GM19328 (cell line): ENCODE data around the gene ARHGEF4.

ENCODE experiments used
- ATAC-seq: cut with Tn5 transposase; IDR thresholded peaks from one replicate; pipeline ENCODE4 v1.9.1; 2021; ENCODE audit warnings: mild to moderate bottlenecking, moderate library complexity; ENCODE audit not compliant: unreplicated experiment

Gene ARHGEF4

DNA sequence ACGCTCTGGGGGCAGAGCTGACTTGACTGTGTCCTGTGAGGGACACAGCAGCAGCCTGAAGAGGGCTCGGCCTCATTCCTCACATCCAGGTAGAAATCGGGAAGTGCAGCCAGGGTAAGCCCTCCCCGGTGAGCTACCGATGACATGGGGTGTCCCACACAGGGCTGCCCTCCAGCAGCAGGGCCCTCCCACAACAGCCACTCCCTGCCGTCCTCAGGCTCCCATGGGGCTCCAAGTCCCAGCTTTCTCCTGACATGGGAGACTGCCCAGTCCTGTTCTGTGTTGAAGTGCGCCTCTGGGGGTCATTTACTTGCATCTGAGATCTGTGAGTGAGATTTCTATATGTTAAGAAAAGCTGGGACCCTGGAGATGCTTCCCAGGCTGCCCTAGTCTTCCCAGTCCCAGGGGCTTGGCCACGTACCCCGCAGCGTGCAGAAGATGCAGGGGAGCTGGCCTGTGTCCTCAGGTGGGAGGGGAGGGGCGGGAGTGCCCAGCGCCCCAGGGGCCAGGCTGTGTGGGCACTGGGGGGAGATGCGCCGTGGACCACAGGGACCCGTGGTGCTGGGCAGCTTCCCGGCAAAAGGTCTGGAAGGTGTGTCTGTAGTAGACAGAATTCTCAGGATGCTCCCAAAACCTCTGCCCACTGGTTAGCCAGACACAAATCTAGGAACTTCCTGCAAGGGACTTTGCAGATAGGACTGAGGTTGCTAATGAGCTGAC, 168.7 kb downstream of the ARHGEF4 start:
- ATAC-seq, result no peak

DNA sequence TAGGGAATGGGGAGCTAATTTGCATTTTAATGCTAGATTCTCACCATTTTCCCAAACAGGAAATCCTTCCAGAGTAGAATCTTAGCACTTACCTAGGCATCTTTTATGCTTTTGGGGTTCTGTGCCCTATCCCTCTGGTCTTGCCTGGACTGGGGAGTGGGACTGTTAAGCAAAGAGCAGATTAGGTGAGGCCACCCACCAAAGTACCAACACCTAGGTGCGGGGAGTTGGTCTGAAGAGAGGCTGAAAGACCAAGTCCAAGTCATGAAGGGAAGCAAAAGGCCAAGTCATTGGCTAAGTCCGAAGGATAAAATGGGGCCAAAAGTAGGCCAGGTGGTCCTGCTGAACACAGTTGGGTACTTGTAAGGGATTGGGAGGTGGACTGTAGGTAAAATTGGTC, 169.8 kb downstream of the ARHGEF4 start:
- ATAC-seq, result no peak

DNA sequence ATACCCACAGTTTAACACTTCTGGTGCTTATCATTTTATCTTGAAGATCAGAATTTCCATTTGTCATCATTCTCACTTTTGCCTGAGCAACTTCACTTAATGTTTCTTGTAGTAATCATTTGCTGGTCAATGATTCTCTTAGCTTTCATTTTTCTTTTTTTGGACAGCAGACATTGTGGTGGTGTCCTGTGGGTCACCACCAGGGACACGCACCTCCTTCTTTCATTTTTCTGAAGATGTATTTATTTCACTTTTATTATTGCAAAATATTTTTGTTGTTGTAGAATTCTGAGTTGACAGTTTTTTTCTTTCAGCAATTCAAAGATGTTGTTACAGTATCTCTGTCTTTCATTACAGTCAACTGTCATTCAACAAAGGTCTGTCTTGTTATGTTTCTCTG, 172.3 kb downstream of the ARHGEF4 start:
- no peak for ATAC-seq

DNA sequence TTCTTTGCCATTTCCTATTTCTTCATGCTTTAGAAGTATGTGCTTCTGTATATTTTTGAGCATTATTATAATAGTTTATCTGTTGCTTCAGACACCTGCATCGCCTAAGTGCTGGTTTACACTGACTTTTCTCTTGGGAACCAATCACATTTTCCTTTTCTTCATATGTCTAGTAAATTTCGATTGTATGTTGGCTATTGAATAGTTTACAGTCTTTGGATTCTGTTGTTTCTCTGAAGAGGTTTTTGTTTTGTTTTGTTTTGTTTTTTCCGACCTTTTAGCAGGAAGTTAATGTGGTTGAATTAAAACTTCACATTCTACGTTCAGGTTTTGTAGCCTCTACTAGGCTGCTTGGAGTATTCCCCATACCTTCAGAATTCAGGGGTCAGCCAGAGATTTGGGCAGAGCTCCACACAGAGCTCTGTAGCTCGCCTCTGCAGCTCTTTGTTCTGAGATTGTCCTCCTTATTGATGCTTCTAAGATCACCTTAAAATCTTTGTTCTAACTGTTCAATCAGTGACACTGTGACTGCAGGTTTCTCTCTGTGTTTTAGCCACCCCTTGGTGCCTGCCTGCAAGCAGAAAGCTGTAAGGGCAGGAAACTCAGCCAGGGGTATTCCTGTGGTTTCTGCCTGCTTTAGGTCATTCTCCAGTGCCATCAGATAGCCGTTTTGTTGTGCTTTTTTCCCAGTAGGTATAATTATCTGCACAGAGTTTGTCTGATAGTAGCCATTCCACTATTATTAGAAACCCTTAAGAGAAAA, 173.2 kb downstream of the ARHGEF4 start:
- no peak for ATAC-seq

DNA sequence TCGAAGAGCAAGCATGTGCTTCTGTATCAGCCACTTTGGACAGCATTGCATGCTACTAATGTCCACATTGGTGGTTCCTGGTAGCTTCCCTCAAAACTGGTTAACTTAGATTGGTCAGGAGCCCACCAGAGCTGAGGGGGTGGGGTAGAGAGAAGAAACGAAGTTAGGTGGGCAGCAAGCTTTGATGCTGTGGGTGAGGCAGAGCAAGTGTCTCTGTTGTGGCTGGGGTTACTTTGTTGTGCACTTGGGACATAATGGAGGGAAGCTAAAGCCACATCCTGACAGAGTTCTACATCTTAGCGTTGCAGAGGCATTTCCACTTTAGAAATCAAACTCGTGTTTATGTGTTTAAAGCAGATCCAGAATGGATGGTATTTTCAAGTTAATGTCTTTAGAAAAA, 173.9 kb downstream of the ARHGEF4 start:
- no peak for ATAC-seq

DNA sequence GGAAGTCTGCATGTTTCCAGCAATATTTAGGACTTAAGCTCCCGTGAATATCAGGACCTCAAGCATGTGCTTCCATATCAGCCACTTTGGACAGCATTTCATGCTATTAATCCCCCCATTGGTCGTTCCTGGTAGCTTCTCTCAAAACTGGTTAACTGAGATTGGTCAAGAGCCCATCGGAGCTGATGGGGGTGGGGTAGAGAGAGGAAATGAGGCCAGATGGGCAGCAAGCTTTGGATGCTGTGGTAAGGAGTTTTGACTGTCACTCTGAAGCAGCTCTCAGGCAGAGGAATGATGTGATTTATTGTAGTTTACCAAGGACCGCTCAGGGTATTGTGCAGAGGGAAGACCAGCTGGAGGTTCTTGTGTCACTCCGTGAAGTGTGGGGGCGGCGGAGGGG, 174.8 kb downstream of the ARHGEF4 start:
- no peak for ATAC-seq

DNA sequence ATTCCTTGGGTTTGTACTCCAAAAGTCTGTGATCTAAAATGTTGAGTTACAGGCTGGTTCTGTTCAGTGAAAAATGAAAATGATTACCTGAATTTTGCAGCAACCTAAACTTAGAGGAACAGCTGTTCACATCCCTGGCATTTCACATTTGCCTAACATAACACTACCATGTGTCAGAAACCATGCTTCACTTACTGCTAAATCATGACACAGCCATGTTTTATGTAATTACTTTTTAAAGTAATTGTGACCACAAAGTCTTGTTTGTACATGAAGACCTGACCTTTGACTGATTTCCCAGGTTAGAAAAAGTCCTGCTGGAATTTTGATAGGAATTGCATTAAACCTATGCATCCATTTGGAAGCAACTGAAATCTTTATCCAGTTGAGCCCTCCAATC, 177.4 kb downstream of the ARHGEF4 start:
- ATAC-seq, result no peak

DNA sequence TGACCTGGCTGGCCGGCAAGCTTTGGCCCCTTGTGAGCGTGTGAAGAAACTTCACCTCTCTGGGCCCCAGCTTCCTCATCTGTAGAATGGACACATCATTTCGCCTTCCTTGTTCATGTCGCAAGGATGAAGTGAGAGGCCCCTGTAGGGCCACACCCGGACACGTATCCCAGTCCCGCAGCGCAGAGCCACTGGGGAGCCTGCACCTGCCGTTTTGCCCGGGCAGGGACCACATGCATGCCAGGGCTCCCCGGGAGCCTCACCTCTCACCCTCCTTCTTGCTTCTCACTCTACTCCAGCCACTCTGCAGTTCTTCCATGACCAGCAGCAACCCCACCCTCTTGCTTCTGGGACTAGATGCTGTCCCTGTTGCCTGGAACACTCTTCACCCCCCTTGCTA, 179.1 kb downstream of the ARHGEF4 start:
- ATAC-seq, result no peak

DNA sequence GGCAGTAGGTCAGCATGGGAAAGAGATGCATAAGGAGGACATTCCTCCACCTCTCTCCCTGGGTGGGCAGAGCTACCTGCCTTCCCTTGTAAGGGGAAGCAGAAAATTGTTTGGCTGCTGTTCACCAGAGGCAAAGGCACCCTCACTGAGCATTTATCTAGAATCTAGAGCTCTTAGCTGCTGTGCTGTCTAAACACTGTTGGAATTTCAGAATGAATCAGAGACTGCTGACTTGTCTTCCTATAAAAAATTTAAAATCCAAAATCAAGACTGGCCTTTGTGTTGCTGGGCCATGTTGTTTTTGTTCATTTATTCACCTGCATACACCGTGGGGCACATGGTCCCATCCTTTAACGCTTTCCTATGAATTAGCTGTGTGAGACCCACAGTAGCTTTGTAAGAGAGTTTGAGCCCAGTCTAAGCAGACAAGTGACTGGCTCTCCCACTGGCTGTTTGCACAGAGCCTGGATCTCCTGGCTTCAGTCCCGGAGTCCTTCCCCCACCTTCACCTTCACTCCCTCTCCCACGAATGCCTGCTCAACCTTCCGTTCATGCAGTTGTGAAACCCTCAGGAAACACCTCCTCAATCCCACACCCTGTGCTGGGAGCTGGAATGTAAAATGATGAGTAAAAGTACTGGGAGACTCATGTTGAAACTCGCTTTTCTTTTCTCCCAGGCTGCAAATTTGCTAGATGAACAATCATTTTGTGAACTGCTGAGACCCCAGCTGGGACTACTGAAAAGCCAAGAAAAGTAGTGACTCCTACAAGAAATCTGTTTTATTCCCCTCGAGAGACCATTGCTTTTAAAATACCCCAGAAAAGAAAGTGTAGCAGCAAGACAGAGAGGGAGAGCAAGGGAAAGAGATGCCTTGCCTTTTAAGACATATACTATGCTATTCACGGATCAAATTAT, 180.4 kb downstream of the ARHGEF4 start:
- ATAC-seq, result no peak

DNA sequence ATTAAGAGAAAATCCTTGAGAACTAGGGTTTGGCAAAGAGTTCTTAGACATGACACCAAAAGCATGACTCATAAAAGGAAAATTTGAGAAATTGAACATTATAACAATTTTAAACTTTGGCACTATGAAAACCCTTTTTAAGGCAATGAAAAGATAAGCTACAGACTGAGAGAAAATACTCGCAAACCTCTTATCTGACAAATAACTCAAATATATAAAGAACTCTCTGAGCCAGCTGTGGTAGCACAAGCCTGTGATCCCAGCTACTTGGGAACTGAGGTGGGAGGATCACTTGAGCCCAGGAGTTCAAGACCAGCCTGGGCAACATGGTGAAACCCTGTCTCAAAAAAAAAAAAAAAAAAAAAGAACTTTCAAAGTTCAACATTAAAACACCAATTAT, 186.0 kb downstream of the ARHGEF4 start:
- no peak for ATAC-seq

DNA sequence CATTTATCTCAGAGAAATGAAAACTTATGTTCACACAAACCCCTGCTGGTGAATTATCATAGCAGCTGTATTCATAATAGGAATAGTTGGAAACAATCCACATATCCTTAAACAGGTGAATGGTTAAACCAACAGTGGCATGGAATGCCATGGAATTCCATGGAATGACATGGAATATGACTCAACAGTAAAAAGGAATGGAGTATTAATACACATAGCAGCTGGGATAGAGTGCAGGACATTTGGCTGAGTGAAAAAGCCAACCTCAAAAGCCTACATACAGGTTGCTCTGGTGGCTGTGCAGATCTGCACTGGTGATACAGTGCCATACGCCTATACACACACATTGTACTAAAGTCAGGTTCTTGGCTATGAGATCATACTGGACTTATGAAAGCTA, 187.0 kb downstream of the ARHGEF4 start:
- ATAC-seq, result no peak

DNA sequence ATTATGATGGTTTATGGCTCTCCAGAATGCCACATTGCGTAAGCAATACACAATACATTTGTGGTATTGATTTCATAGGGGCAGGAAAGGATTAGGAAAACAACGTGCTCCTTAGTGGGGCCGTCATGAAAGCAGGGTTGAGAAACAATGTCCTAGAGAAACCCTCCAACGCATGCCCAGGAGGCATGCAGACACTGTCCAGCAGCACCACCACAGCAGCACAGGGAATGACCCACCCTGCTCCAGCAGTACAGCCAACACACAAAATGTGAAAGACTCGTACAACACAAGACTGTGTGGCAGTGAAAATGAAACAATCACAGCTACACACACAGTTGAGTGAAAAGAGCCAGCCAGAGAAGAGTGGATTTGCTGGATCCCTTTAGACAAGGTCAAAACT, 190.2 kb downstream of the ARHGEF4 start:
- no peak for ATAC-seq

DNA sequence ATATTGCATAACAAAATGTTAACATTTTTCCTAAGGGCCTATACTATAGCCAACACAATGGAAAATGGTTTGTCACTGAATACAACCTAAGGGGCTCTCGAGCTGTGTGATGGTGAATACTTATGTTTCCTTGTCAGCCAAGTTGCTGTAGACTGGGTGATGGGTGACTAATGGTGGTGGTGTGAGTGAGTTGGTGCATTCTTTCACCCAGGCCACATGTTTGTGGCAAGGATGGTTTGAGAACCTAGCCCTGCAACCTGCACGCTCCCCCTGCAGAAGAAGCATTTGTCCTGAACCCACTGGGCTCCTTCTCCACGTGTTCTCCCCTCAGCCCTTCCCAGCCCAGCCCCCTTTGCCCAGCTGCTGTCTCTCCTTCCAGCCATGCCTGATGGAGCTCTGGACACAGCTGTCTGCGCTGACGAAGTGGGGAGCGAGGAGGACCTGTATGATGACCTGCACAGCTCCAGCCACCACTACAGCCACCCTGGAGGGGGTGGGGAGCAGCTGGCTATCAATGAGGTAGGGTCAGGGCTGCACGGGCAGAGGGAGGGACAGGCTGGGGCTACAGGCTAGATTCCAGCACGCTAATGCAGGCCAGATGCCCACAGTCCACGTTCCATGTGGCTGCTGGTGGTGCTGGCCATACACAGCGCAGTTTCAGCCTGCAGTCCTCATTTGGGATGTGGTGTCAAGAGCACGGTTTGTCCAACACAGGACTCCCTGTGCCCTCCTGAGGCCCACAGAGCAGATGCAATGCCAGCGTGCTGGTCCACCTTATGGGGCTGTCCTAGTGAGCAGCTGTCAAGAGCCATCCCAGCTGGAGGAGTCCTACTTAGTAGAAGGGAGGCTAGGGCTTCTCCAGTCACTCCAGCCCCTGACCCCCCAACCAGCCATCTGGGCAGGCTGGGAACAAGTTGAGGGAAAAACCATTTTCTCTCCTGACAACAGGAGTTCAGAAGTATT, 191.1 kb downstream of the ARHGEF4 start:
- no peak for ATAC-seq

DNA sequence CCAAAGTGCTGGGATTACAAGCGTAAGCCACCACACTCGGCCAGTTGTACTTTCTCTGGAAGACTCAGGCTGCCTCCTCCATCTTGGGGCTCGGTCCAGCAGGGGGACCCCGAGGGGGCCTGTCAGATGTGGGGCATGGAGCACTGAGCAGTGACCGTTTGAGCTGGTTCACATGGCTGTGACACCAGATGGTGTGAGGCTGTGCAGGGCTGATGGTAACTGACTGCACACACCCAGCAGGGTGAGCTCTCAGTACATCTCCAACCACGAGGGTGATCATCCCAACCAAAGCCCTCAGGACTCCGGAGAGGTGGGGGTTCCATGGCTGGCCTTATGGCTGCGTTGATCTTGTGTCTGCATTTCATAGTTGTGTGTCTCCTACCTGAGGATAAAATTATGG, 193.1 kb downstream of the ARHGEF4 start:
- ATAC-seq, result no peak

DNA sequence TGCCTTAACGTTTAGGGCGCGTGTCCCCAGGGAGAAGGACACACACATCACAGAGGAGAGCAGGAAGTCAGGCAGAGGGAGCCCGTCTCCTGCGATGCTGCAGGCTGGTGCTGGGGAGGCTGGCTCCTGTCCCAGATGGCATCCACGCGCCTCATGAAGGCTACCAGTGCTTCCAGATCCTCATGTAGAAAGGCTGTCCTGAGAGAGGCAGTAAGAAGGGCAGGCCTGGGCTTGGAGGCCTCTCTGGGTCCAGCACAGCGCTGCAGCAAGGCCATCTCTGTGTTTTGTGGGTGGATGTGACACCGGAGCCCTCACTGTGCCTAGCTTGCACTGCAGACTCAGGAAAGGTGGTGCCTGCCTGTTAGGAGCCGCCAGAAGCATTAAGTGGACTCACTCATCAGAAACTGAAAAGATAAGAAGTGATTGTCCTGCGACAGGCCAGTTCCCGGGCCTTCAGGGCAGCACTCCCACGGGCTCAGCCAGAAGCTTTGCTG, 193.8 kb downstream of the ARHGEF4 start:
- ATAC-seq, result no peak

DNA sequence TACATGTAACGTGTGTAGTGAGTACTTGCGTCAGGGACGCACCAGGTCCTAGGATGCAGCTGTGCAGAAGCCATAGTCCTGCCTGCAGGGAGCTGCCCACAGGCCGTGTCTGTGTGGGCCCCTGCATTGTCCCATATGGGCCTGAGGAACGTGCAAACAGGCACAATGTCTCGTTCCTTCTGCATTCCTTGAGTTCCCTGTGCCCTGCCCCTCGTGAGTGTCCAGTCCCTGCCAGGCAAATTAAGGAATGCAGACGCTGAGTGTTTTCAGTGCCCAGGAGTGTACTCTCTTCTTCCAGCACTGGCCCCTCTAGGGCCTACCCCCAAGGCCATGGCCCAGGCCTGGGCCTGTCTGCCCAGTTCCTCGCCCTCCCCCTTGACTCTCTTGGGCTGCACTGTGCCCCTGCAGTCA, 194.7 kb downstream of the ARHGEF4 start:
- no peak for ATAC-seq

DNA sequence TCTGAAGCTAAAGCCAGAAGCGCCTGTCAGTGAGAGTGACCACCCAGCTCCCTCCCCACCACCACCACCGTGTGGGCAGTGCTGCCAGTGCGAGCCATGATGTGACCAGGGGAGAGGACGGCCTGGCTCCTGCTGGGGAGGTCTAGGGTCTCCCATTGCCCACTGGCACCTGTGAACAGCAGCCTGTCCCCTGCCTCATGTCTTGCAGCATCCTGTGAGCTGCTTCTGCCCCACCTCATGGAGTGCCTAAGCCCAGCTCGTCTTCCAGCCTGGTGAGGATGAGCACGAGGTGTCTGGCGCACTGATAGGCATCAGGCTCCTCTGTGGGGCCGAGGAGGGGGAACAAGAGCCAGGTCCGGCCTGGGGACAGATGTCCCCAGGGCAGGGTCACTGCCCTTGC, 195.2 kb downstream of the ARHGEF4 start:
- ATAC-seq, result no peak

DNA sequence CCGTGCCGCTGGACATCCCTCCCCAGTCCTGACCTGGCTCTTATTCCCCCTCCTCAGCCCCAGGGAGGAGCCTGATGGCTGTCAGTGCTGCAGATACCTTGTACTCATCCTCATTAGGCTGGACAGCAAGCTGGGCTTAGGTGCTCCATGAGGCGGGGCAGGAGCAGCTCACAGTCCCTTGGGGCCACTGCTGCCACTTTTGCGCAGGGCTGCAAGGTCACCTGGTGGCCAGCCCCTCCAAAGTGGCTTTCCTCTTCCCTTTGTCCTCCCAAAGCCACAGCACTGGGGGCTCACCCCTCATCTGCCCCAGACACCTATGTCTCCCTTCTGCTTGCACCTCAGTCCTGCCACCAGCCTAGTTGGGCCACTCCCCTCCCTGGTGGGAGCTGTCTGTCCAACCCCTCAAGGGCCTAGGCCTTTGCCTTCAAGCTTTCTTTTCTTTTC, 195.7 kb downstream of the ARHGEF4 start:
- no peak for ATAC-seq

DNA sequence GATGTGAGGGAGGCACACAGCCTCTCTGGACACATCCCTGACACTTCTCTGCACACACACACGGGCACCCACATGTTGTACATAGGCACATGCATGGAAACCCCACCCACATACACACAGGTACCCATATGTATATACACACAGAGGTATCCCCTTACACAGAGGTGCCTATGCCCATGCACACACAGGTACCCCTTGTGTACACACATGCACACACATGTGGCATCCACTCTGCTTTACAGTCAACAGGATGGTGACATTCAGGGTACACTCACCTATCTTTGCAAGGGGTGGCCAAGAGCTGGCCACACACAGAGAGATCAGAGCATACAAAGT, 197.0 kb downstream of the ARHGEF4 start:
- no peak for ATAC-seq
